Measurements from ENCODE around the gene GNAI3.

The GNAI3 gene

GRCh38 chr1:109543988-109544735 lies 4.3 kb upstream of the GNAI3 start:
- in situ Hi-C loops (cut with MboI; ENCODE audit: low sequenced_read_pairs), result no loop called here

GRCh38 chr1:109546311-109547109 lies 1.9 kb upstream of the GNAI3 start:
- in situ Hi-C loops (cut with MboI; ENCODE audit: low sequenced_read_pairs), result no loop called here

GRCh38 chr1:109547463-109548320 lies 723 bp upstream of the GNAI3 start:
- in situ Hi-C loops (cut with MboI; ENCODE audit: low sequenced_read_pairs), result no loop called here

- in situ Hi-C loops (cut with MboI; ENCODE audit: low sequenced_read_pairs), result no loop called here
Observed at GRCh38 chr1:109556563-109556962, 8.1 kb downstream of the GNAI3 start.

- in situ Hi-C loops (cut with MboI; ENCODE audit: low sequenced_read_pairs), result no loop called here
Observed at GRCh38 chr1:109557520-109557919, 9.1 kb downstream of the GNAI3 start.

GRCh38 chr1:109559995-109560394 lies 11.6 kb downstream of the GNAI3 start:
- in situ Hi-C loops (cut with MboI; ENCODE audit: low sequenced_read_pairs), result no loop called here

GRCh38 chr1:109564194-109564878 lies 15.9 kb downstream of the GNAI3 start:
- in situ Hi-C loops (cut with MboI; ENCODE audit: low sequenced_read_pairs), result no loop called here

- in situ Hi-C loops (cut with MboI; ENCODE audit: low sequenced_read_pairs), result no loop called here
Observed at GRCh38 chr1:109565241-109565640, 16.8 kb downstream of the GNAI3 start.

GRCh38 chr1:109566982-109567381 lies 18.6 kb downstream of the GNAI3 start:
- in situ Hi-C loops (cut with MboI; ENCODE audit: low sequenced_read_pairs), result no loop called here

GRCh38 chr1:109567877-109568672 lies 19.7 kb downstream of the GNAI3 start:
- in situ Hi-C loops (cut with MboI; ENCODE audit: low sequenced_read_pairs), result no loop called here

GRCh38 chr1:109569323-109569722 lies 20.9 kb downstream of the GNAI3 start:
- in situ Hi-C loops (cut with MboI; ENCODE audit: low sequenced_read_pairs), result no loop called here

- in situ Hi-C loops (cut with MboI; ENCODE audit: low sequenced_read_pairs), result no loop called here
Observed at GRCh38 chr1:109570414-109570813, 22.0 kb downstream of the GNAI3 start.

- in situ Hi-C loops (cut with MboI; ENCODE audit: low sequenced_read_pairs), result no loop called here
Observed at GRCh38 chr1:109573785-109574184, 25.4 kb downstream of the GNAI3 start.

- in situ Hi-C loops (cut with MboI; ENCODE audit: low sequenced_read_pairs), result no loop called here
Observed at GRCh38 chr1:109578947-109579443, 30.6 kb downstream of the GNAI3 start.

- in situ Hi-C loops (cut with MboI; ENCODE audit: low sequenced_read_pairs), result no loop called here
Observed at GRCh38 chr1:109579491-109579890, 31.1 kb downstream of the GNAI3 start.

GRCh38 chr1:109582021-109582420 lies 33.6 kb downstream of the GNAI3 start:
- in situ Hi-C loops (cut with MboI; ENCODE audit: low sequenced_read_pairs), result no loop called here

- in situ Hi-C loops (cut with MboI; ENCODE audit: low sequenced_read_pairs), result no loop called here
Observed at GRCh38 chr1:109584766-109585165, 36.4 kb downstream of the GNAI3 start.

GRCh38 chr1:109586055-109586454 lies 37.6 kb downstream of the GNAI3 start:
- in situ Hi-C loops (cut with MboI; ENCODE audit: low sequenced_read_pairs), result no loop called here

- in situ Hi-C loops (cut with MboI; ENCODE audit: low sequenced_read_pairs), result no loop called here
Observed at GRCh38 chr1:109589177-109589576, 40.8 kb downstream of the GNAI3 start.

GRCh38 chr1:109589679-109590078 lies 41.3 kb downstream of the GNAI3 start:
- in situ Hi-C loops (cut with MboI; ENCODE audit: low sequenced_read_pairs), result no loop called here
